Liver (tissue), 3 donors: ENCODE data around the gene NUDT13.

ENCODE experiments used
- RXRA ChIP-seq, 2 donors: IDR thresholded peaks; 2 replicates each; pipeline ENCODE4 v1.6.1; 2017 to 2018; ENCODE audit warnings: antibody characterized with exemption in 2 of 2, mild to moderate bottlenecking in 1 of 2
- TF ChIP-seq, protein P1 (sequence below): fragments of 150-350 bp; IDR thresholded peaks from 2 replicates; pipeline ENCODE4 v1.5.1; 2017; ENCODE audit warnings: improper control_type of control experiment, low read depth, low read length; ENCODE audit not compliant: missing input control
- donor health status: healthy.
- donor health status: healthy.

DNA sequence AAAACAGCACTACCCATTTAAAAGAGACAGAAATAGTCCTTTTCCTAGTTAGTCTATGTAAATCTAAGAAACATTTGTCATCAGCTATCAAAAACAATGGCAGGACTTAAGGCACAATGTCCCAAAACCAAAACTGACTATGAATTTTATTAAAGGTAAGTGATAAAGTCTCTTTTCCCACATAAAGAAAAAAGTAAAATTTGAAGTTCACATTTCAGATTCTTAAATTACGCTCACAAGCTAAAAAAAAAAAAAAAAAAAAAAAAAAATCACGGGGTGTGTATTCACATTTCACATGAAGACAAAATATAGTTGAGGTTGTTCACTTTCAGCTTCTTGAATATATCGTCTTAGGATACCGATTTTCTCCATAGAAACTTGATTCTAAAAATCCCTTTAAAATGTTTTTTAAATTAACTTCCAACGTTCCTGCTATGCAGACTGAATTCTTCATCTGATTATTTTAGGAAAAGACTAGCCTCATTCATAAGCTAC lies 15.2 kb upstream of the NUDT13 start:
- TF ChIP-seq, protein P1, sequence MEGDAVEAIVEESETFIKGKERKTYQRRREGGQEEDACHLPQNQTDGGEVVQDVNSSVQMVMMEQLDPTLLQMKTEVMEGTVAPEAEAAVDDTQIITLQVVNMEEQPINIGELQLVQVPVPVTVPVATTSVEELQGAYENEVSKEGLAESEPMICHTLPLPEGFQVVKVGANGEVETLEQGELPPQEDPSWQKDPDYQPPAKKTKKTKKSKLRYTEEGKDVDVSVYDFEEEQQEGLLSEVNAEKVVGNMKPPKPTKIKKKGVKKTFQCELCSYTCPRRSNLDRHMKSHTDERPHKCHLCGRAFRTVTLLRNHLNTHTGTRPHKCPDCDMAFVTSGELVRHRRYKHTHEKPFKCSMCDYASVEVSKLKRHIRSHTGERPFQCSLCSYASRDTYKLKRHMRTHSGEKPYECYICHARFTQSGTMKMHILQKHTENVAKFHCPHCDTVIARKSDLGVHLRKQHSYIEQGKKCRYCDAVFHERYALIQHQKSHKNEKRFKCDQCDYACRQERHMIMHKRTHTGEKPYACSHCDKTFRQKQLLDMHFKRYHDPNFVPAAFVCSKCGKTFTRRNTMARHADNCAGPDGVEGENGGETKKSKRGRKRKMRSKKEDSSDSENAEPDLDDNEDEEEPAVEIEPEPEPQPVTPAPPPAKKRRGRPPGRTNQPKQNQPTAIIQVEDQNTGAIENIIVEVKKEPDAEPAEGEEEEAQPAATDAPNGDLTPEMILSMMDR = no peak
- TF ChIP-seq RXRA (IDR thresholded peaks at IDR 0.05) = no peak
